NK-92 (cell line): ENCODE results near the gene ADAMTS17.
"Not testable (repeated sequence)": the region's sequence is repeated elsewhere in the genome, so short reads cannot be mapped to it uniquely, and the experiment has no call there.

Experiments
- DNase-seq: peaks from one replicate; lab custom pipeline; 2025; ENCODE audit not compliant: unreplicated experiment; lab: John Stamatoyannopoulos, UW

ADAMTS17 gene

DNA sequence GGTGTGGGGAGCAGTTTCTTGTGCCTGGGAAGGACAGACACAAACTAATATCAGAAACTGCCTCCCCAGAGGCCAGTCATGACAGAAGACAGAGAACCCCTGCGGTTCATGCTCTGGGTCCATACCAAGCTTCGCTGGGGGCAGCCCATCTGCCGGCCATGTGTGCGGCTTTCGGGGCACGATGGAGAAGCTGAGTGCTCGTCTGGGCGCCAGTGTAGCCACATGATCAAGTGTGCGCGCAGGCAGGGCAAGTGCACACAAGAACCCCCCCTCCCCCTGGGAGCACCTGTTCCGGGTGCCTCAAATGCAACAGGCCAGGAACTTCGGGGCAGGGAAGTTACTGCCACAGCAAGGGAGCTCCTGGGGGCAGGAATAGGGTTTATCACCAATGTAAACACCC lies 1.8 kb downstream of the ADAMTS17 start:
- no peak for DNase-seq

DNA sequence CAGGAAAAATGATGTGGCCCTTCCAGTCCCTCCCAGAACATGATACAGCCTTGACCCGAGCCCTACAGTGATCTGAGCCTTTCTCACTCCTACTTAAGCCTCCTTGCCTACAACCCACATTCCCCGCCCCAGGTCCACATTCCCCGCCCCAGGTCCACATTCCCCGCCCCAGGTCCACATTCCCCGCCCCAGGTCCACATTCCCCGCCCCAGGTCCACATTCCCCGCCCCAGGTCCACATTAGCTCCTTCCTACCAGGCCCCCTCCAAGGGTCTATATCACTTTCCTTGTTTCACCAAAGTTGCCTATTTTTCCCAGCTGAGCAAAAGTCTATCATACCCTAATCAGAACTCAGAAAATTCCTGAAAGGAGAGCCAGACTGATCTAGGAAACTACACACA lies 2.3 kb downstream of the ADAMTS17 start:
- not testable (repeated sequence) for DNase-seq

DNA sequence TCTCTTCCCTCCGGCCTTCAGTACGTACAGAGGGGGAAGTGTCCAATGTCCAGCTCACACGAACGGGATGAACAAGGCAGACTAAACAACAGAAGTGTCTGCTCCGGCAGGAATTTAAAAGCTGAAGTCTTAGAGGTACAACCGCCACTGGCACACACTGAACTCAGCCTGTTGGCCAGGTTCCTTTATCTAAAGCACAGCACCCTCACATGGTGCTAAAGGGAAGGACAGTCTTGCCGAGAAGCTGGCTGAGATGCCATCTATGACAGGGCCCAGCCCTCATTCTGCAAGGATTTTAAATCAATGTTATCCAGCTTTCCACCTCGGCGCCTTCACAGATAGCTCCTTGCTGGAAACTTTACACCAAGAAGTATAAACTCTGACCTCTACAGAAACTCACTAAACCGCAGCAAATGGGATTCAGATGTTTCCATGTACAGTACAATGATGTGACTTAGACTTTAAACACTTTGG lies 2.8 kb downstream of the ADAMTS17 start:
- no peak for DNase-seq

DNA sequence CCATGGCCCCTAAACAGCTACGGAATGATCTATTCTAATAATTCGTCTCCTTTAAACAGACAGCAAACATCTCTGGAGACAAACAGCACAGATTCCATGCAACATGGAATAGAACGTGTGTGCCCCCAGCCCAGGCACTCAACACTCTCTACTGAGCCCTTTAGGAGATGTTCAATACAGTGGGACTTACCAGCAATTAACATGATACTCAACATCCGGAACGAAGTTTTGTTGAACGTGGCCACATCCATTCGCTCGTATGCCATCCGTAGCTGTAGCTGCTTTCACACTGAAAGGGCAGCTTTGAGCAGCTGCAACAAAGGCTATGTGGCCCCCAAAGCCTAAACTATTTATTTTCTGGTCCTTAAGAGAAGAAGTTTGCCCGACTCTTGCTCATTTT lies 3.5 kb downstream of the ADAMTS17 start:
- DNase-seq, result no peak

DNA sequence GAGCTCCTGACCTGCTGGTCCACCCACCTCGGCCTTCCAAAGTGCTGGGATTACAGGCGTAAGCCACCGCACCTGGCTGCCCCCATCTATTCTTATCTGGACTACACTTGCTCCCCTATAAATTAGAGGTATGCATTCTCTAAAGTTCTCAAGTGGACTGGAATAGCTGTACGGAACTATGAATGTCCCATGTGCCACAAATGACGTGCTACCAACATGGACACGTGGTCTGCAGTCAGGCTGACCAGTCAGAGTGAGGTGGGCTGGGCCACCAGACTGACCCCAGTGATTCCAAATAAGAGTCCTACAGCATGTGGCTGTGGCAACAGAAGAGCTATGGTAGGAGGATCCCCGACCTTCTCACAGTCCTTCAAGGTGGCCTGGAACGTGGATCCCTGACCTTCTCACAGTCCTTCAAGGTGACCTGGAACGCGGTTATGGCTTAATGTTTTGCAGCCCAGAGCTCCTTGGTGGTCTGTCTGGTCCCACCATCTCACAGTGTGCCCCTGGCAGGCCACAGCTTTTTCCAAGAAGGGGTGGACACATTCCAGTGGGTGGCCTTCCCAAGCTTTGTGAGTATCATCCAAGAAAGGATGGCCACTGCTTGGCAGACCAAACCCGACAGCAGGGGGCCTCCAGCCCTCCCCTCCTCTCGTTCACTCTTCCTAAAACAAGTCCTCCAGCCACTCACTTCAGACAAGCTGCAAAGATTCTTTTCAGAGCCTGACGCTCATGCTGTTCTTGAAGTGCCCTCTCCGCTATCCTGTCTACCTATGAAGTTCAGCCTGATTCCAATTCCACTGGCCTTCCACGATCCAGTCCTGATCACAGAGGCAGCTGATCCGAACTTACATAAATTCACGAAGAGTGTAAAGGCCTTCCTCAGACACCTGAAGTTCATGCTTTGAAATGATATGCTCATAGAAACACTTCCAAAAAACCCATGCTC lies 4.4 kb downstream of the ADAMTS17 start:
- no peak for DNase-seq

DNA sequence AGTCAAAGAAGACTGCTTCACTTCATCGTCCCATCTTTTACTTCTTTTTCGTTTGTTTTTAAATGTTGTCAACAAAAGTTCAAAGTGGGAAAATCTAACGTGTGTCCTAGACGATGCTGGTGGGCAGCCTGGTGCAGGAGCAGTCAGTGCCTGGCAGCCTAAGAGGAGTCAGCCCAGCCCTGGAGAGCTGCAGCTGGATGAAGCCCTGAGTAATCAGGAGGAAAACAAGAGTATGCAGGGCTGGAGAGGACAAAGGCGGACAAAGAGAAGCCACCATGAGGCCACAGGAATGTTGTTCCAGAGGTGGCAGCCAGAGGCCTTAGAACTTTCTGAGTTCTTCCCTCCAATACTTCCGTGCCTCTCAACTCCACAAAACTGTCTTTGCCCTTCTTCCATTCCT lies 5.7 kb downstream of the ADAMTS17 start:
- DNase-seq, result no peak

DNA sequence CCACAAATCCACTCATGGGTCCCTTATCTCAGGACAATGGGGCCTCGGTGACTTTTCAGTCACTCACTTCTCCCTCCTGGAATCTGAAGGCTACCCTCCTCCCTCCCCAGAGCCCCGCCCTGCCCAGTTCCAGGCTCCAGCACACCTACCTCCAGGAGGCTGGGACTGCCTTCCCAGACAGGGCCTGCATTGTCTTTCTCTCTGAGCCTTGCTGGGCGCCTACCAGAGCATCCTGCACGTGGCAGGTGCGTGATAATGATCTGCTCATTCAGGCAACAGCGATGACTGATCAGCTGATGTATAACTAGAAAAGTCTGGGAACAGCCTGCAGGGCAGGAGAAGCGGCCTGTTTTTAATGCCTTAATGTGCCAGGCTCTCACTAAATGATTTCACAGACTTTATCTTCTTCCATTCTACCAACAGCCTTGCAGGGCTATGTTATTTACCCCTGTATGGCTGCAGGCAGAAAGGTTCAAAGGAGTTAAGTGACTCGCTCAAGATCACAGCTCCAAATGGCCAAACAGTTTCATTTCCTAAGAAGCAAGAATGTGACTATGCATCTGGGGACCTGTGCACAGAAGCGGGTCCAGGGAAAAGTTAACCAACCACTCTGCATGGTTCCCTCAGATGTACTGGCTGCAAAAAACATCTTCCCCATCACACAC lies 6.3 kb downstream of the ADAMTS17 start:
- DNase-seq, result no peak

DNA sequence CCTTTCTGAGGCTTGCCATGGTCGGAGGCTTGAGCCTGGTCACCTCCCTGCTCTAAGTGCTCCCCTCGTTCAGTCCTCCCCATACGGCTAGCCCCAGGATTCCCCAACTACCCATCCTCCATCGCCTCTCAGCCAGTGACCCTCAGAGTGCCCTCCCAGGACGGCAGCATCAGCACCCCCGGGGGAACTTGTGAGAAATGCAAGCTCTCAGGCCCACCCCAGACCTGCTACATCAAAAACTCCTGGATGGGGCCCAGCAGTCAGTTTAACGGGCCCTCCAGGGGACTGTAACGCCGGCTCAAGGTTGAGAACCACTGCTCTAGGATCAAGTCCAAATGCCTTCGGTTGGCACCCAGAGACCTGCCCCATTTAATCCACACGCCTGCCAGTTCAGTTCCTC lies 6.9 kb downstream of the ADAMTS17 start:
- DNase-seq, result no peak

DNA sequence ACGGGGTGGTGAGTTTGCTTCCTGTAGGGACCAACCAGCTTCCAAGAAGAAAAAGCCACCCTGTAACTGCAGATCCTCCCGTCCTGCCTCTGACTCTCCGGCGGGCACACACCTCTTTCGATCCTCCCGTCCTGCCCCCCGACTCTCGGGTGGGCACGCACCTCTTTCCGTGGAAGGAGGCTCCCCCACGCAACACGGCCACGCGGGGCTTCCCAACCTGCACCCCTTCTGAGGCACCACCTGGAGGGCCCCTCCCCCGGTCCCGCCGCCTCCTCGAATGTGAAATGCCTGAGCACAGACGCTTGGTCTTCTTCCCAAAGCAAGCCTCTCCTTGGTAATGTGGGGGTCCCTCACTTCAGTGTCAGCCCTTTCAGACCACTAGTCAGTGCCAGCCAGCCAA lies 7.3 kb downstream of the ADAMTS17 start:
- DNase-seq, result no peak

DNA sequence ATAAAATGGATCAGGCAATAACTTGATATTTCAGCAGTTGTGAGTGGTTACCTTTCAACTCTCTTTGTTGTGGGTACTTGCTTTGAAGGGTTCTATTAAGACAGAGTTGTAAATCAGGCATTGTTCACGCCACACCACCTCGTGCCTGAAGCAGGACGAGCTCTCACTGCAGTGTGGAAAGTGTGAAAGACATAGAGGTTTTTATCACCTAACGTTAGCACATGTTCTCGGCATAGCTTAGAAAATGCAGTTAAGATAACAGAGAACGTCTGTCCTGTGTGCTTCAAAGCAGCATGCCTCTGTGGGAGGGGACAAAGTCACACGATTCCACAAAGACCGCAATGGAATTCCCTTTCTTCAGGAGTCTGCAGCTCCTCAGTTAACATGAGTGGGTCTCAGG lies 7.8 kb downstream of the ADAMTS17 start:
- no peak for DNase-seq

DNA sequence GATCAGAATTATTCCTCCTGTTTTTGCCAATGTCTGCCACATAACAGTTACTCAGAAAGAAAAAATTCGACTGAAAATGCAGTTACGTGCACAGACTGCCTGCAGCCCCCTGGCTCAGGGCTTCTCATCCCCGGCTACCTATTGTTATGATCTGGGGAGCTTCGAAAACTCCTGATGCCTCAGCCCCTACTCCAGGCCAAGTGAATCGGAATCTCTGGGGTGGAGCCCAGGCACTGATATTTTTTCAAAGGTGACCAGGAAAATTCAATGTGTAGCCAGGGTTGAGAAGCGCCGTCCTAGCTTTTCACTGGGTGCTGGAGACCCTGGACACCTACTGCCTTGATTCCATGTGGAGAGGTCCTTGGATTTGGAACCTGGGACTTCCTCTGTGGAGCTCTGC lies 8.5 kb downstream of the ADAMTS17 start:
- DNase-seq, result no peak

DNA sequence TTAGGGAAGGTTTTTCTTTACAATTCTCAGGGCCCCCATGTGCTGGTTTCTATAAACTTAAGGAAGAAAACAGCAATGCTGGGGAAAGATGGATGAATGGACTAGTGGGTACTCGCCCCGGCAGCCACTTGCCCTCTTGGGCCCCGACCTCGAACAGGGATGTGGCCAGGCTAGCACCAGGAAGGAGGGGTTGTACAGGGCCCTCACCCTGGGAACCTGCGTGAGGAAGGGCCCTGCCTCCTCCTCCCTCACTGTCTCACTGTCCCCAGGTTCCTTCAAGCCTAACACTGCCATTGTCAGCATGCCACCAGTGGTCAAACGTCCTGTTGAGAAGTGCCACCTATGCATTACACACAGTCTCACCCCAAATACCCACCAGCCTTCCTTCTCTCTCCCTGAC lies 9.1 kb downstream of the ADAMTS17 start:
- no peak for DNase-seq

DNA sequence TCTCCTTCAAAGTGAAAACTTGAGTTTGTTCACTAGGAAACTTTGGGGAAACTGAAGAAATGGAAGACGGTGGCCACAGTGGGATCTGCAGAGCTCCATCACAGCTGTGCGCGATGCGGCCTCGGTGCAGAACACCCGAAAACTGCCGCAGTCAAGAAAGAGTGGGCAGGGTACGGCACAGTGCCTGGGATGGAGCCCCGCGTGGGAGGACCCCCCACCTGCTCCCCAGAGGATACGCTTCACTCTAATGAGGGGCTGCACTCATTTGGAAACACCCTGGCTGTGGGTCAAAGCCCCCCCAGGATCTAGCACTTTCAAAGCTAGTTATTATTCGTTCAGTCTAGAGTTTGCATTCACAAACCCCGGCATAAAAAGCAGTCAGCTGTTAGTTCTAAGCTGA lies 9.5 kb downstream of the ADAMTS17 start:
- DNase-seq, result no peak

DNA sequence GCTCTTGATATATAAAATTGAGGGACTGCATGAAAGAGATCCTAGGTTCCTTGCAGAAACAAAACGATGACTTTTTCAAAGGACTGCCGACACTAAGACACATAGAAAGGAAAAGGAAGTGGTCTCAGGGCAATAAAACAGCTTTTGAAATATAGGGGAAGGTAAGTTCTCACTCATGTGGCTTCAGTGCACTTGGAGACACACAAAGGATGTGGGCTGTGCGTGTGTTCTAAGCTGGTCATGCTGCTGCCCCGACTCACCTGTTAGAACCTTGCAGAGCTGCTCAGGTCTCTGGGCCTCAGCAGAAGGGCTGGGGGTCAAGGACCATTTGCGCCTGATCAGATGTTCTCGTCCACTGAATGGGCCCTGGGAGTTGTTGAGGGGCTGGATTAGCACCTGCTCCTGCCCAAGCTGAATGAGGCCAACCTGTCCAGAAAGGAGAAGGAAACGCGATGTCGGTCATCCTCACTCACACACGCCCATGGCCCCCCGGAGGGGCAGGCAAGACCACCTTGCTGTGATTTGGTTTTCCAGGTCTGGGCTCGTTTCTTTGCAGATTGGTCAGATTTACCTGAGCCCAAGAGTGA lies 11.1 kb downstream of the ADAMTS17 start:
- DNase-seq, result no peak

DNA sequence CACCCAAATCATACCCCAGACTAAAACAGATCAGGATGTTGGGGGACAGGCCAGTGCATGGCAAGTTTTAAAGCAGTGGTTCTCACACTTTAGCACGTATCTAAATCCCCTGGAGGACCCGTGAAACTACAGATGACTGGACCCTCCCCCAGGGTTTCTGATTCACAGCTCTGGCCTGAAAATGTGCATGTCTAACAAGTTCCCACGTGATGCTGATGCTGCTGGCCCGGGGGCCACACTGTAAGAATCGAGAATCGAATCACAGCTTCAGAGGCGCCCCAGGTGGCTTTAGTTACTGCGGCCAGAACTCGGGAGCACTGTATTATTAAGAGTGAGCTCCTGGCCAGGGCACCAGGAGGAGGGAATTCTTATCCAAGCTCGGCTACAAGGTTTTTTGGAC lies 11.6 kb downstream of the ADAMTS17 start:
- no peak for DNase-seq

DNA sequence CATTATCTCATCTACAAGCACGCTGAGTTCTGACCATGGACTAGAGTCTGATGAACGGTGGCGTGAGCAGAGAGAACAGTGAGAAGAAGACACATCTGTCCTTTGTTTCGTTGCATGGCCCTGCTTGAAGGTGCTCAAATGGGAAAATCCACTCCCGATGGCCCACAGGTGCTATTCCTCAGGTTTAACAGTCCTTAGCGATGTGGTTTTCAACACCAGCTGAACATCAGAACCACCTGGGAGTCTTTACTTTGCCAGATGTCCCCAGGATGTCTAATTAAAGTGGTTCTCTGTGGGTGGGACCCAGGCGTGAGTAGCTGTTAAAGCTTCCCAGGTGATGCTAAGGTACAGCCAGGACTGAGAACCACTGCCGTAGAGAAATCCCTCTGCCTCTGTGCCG lies 13.0 kb downstream of the ADAMTS17 start:
- no peak for DNase-seq

DNA sequence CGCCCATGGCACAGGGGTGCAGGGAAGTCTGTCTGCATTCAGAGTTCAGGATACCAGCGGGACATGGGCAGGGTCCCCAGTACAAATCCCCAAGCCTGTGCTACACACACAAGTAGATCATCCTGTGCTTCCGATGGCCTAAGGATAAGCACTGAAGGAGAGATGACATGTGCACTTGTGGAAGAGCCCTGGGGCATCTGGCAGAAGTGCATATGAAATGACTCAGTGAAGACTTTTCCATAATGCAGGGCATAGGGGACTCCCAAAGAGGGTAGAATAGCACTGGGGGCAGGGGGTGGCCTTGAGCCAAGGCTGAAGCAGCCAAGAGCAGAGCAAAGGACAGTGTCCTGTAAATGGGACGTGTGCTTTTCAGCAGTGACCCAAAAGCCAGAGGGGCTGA lies 22.9 kb downstream of the ADAMTS17 start:
- no peak for DNase-seq

DNA sequence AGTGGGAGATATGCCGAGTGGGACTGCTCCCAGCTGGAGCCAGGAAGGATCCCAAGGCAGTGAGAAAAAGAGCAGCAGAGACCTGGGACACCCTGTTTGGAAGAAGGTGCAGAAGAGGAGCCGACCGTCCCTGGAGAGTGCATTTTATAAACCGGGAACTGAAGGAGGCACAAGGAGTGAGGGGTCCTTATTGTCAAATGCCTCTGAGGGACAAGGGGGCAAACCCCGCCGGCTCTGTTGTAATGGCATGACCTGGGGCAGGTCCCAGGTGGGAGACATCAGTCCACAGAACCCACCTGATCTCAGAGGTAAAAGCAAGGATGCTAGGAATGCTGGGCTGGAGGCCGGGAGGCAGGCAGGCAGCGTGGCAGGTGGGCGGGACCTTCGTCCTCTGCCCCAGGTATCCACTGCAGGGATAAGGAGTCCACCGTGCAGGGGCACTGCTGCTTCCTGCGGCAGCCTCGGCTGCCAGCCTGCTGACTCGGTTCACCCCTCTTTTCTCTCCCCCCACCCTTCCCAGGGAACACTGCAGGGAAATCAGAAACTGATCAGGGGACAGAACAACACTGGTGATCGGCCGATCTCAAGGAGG lies 26.9 kb downstream of the ADAMTS17 start:
- no peak for DNase-seq

DNA sequence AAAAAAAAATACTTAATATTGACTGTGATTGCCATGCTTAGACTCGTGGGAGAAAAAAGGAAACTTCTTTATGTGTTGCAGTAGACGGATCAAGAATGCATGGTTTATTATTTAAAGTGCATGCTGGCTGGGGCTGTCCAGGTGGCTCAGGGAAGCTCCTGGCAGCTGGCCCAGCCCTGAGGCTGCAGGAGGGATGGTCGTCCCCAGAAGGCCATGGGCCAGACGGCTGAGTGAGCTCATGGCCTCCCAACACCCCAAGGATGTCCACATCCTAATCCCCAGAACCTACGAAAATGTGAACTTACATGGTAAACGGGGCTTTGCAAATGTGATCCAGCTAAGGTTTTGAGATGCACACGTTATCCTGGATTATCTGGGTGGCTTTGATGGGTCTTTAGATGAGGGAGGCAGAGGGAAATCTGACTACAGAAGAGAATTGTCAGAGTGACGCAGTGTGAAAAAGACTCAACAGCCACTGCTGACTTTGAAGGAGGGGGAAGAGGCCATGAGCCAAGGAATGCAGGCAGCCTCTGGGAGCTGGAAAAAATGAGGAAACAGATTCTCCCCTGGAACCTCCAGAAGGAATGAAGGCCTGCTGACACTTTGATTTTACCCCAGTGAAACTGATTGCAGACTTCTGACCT lies 29.8 kb downstream of the ADAMTS17 start:
- no peak for DNase-seq

DNA sequence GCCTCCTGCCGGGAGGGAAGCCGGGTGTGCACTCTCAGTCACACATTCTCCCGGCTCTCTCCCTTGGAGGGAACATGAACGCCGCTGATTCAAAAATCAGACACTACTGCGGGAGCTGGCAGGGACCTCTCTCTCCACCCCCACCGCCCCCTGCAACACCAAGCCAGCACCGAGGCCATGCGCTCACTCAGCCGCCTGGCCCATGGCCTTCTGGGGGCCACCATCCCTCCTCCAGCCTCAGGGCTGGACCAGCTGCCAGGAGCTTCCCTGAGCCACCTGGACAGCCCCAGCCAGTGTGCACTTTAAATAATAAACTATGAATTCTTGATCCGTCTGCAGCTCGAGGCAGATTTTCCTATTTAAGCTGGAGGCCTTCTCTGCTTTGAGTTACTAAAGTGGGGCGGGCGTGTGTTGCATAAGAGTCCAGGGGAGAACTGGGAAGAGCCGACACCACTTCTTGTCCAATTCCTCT lies 30.6 kb downstream of the ADAMTS17 start:
- no peak for DNase-seq
